Lung microvascular endothelial cell (primary cell): ENCODE measurements around the gene KCNJ13. TPM values are rescaled to one million over a fixed set of nuclear protein-coding genes. Genes with fewer than 3 reads are reported as not detected.

Source experiments
- DNase-seq, 2 donors: peaks; one replicate each; pipeline versions ENCODE4 v3.0.0 to v3.0.0-alpha.2; 2010; ENCODE audit warnings: low read depth in 2 of 2
- total RNA-seq: library from RNA; depleted of rRNA; stranded (reverse); fragments of >200 nt; gene quantifications from 2 replicates; pipeline ENCODE4 v1.2.1, GENCODE V29; 2014

Gene KCNJ13
- not detected in 2 replicates for total RNA-seq

GRCh38 chr2:232776435-232776834 is at the start of gene KCNJ13:
Gene KCNJ13 (minus strand): TSS chr2:232776565. CDS start chr2:232771362, 5,203 bp downstream.
- no peak for DNase-seq

GRCh38 chr2:232817756-232818155 is 41.4 kb upstream of the KCNJ13 start:
- DNase-seq: no peak

DNA sequence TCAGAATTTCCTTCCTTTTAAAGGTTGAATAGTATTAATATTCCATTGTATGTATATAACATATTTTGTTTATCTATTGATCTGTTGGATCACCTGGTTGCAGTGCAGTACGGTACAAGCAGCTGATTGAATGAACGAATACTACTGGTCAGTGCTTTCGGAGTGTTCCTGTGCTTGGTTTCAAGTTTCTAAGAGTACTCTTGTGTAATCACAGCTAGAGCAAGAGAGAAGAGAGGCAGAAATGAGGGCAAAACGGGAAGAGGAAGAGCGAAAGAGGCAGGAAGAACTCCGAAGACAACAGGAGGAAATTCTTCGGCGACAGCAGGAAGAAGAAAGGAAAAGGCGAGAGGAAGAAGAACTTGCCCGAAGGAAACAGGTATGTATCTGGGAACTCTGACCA is 40.3 kb upstream of the KCNJ13 start:
- DNase-seq: no peak

- peak; percentile 19 to 27 for DNase-seq
Observed at GRCh38 chr2:232815569-232815968, 39.2 kb upstream of the KCNJ13 start.

DNA sequence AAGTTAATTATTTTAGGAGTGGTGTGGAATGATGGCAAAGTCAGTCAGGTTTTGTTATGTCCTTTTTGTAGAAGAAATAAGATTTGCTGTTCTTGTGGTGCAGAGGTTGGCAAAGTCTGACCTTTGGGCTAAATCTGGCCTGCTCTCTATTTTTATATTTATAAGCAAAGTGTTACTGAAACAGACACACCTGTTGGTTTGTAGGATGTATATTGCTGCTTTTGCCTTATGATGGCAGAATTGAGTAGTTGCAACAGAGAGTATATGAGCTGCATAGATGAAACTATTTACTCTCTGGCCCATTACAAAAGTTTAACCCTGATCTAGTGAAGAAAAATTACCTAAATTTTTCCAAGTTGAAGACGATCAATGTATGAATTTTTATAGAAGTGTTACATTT is 34.1 kb upstream of the KCNJ13 start:
- no peak for DNase-seq

- no peak for DNase-seq
Observed at GRCh38 chr2:232809349-232810124, 33.2 kb upstream of the KCNJ13 start.

DNA sequence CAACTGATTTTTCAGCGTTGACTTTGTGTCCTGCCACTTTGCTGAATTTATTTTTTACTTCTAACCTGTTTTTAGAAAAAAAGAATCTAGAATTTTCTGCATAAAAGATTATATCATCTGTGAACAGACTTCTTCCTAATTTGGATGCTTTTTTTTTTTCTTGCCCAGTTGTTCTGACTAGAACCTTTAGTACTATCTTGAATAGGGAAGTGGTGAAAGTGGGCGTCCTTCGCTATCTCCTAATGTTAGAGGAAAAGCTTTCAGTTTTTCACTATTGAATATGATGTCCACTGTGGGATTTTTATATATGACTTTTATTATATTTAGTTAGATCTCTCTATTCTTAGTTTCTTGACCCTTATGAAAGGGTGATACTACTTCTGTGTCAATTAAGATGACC is 25.7 kb upstream of the KCNJ13 start:
- no peak for DNase-seq

DNA sequence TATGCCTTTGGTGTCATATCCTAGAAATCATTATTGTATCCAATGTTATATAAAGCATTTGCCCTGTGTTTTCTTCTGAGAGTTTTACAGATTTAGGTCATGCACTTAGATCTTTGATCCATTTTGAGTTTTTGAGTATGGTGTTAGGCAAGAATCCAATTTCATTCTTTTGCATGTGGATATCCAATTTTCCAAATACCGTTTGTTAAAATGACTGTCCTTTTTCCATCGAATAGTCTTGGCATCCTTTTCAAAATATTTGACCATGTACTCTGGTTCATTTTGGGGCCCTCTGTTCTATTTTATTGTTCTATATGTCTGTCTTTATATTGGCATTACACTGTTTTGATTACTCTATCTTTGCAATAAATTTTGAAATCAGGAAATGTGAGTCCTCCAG is 23.8 kb upstream of the KCNJ13 start:
- peak in 1 of 2 donors; percentile 59 for DNase-seq

- DNase-seq: no peak
Observed at GRCh38 chr2:232798187-232798586, 21.8 kb upstream of the KCNJ13 start.

DNA sequence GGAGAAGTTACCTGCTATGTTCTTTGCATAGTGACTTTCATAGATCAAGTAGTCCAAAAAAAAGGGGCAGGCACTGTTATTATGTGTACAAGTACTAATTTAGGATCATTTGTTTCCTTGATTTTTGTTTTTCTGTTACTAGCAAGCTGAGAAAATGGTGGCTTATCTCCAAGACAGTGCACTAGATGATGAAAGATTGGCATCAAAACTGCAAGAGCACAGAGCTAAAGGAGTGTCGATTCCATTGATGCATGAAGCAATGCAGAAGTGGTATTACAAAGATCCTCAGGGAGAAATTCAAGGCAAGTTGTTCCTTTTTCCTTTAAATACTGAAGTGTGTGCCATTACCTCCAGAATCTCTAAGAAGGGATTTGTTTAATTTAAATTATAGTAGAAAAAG is 19.6 kb upstream of the KCNJ13 start:
- DNase-seq: no peak

GRCh38 chr2:232794981-232795380 is 18.6 kb upstream of the KCNJ13 start:
- DNase-seq: no peak

DNA sequence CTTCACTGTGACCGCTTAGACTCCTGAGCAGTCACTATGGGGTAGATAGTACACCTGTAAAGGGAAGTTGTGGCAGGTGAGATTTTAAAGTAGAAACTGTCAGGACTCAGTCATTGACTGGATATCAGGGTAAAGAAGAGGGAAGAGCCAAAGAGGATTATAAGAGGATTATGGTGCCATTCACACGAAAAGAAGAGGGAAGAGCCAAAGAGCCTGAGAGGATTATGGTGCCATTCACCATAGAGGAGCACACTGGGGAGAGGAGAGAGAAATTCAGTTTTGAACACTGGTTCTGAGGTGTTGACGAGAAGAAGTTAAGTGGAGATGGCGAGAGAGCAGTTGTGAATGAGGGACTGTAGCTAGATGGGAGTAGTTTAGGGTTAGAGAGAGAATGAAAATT is 16.9 kb upstream of the KCNJ13 start:
- DNase-seq: no peak

GRCh38 chr2:232791518-232791917 is 15.2 kb upstream of the KCNJ13 start:
- no peak for DNase-seq

- DNase-seq: no peak
Observed at GRCh38 chr2:232789082-232789481, 12.7 kb upstream of the KCNJ13 start.

GRCh38 chr2:232787806-232788205 is 11.4 kb upstream of the KCNJ13 start:
- no peak for DNase-seq

DNA sequence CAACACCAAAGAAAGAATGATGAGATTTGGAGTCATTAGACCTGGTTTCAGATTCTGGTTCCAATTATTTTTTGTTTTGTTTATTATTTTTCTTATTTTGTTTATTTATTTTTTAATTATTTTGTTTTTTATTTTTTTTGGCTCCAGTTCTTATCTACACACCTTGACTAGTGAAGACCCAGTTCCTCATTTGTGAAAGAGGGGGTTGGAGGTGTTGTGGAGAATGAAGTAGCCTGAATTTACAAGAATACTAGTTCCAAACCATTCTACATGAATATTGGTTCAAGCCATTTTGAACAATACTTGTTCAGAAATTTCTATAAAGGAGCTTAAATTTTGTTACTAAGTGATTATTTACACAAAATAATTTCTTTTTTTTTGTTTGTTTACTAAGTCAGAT is 6.9 kb upstream of the KCNJ13 start:
- no peak for DNase-seq

DNA sequence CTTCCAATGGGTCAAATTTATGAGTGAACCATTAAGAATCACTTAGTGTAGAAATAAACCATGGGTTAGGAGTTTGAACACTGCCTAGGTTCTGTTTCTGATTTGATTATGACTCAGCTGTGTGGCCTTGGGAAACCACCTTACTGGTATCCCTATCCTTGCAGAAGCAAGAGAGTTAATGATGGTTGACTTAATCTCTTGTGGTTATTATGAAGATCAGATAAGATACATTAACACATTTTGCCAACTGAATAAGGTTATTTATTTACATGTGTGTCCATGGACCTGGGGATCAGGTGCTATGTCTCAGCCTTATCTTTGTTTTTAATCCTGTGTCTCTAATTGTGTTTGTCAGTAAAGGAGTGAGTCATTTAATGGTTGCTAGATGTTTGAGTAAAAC is 5.4 kb upstream of the KCNJ13 start:
- DNase-seq: peak in 1 of 2 donors; percentile 58

GRCh38 chr2:232779934-232780333 is 3.6 kb upstream of the KCNJ13 start:
- DNase-seq: peak; percentile 5 to 74

DNA sequence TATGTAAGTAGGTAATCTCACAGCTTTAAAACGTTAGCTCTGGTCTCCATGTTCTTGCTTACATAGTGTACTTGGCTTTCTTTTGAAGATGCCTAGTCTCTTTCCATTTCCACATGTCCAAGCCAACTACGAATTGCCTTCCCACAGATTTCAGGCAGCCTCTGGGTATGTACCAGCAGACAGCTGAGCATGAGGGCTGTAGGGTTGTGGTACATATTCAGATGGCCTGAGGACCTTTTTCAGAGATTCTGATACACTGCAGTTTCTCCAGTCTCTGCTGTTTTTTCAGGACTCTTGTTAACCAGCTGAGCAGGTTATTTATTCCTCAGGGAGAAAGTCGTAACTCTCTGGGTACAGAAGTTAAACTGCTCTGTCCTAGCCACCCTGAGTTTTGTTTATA is 3.1 kb upstream of the KCNJ13 start:
- DNase-seq: no peak

GRCh38 chr2:232777276-232777675 is 911 bp upstream of the KCNJ13 start:
- no peak for DNase-seq

DNA sequence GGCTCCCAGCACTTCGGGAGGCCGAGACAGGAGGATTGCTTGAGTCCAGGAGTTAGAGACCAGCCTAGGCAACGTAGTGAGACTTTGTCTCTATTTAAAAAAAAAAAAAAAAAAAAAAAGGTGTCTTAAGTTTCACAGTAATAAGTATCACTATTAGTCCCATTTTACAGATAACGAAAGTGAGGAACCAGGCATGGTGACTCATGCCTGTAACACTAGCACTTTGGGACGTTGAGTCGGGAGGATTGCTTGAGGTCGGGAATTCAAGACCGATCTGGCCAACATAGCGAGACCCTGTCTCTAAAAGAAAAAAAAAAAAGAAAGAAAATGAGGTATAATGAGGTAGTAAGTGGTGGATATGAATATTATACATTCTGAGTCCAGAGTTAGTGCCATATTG is 2.5 kb downstream of the KCNJ13 start:
- DNase-seq: no peak

- DNase-seq: no peak
Observed at GRCh38 chr2:232772531-232772930, 3.8 kb downstream of the KCNJ13 start.

DNA sequence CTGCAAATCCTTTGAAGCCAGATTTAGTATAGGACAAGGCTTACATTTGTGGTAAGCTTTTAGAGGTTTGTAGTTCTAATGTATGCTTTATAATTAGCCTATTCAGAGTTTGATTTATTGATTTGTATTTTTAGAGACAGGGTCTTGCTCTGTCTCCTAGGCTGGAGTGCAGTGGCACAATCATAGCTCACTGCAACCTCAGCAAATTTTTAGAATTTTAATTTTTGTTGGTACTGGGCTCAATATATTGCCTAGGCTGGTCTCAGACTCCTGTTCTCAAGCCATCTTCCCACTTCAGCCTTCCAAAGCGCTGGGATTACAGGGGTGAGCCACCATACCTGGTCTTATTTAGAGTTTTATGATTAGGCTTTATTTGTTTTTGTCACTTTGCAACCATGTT is 4.5 kb downstream of the KCNJ13 start:
- DNase-seq: no peak

GRCh38 chr2:232770207-232770606 is 6.2 kb downstream of the KCNJ13 start:
- no peak for DNase-seq
